GM19467 (cell line): ENCODE results near the gene FLNB.

ENCODE experiments used
- ATAC-seq: cut with Tn5 transposase; IDR thresholded peaks from one replicate; pipeline ENCODE4 v1.9.1; 2021; ENCODE audit warnings: mild to moderate bottlenecking, moderate library complexity; ENCODE audit not compliant: unreplicated experiment

Gene FLNB

DNA sequence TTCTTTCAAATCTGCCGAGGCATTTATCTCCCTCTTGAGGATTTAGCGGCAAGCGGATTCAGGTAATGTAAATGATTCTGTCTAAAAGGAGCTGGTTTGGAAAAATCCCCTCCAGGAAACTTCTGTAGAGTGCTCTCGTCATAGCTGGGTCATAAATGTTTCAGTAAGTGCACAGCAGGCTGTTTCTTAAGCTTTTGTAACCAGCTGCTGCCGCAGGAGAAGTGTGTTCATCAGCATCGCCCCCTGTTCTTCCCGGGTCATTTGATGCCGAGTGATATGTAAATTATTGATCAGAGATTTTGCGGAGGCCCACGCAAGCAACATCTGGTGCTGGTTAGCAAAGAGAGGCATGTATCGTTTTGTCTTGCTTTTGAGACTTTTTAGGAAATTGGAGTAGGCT, 149.5 kb downstream of the FLNB start:
- no peak for ATAC-seq

DNA sequence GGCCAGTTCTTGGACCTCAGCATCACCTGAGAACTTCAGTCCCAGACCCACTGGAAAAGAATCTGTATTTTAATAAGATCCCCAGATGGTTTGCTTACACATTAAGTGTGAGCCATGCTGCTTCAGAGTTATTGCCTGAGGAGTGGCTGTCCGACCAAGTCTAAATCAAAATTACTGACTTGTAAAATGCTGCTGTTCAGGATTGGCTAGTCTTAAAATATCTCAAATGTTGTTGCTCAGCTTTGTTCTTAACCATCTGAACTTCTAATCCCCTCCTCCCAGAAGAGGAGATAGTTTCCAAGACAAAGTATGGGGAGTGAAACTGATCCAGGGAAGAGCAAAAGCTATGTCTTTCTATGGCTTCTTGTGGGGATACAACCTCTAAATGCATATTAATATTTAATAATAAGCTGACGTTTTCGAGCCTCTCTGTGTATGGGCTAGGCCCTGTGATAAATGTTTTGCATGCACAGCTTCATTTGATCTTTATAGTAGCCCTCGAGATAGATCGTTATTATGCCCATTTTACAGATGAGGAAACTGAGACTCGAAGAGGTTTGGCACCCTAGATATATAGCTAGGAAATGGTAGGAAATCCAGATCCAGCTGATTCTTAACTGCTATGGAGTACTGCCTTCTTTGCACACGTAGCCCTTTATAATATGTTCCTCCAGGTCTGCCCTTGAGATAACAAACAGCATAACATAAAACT, 150.4 kb downstream of the FLNB start:
- ATAC-seq: no peak

DNA sequence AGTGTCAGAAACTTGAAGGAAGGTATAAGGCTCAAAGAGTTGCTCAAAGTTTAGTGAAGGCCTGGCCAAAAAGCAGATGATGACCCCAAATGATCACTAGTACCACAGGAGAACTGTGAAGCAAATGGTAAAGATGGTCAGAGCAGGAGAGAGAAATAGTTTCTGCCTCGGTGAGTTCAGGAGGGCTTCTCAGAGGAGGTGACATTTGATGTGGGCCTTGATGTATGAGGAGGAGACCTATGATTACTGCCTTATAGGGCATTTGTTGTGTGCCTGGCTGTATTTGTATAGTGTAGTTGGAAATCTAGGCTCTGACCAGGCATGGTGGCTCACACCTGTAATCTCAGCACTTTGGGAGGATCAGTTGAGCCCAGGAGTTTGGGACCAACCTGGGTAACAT, 152.2 kb downstream of the FLNB start:
- ATAC-seq: no peak

DNA sequence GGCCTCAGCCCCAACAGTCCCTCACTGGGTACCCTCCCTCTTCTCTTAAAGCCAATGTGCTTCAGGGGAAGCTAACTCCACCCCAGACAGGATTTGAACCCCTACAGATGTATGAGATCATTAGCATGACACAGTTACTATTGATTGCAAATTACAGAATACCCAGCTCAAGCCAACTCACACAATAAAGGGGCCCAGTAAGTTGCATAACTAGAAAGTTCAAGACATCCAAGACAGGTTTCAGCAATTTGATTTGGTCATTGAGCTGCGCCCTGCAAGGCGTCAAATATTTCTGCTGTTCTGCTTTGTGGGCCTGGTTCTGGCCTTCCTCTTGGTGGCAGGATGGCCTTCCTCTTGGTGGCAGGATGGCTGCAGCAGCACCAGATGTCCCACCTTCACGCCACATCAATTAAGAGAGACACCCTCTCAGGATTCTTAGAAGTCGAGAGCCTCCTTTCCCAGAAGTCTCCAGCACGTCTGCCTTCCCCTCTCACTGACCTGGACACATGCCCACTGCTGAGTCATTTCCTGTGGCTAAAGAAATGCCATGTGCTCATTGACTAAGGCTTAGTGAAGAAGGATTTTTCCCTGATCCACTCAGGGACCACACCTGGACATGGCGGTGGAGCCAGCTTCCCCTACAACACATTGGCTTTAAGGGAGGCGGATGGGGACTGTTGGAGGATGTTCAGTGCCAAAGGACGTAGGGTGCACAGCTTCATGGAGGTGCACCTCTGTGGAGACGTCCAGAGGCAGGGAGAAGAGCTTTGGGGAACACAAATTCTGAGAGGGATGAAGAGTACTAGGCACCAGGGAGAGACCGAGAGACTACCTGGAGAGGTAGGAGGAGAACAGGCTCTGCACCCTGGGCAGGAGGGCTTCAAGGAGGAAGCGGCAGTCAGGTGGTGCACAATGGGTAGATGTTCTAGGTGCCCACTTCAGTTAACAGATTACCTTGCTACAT, 153.5 kb downstream of the FLNB start:
- ATAC-seq: no peak

GRCh38 chr3:58163234-58163633, 155.0 kb downstream of the FLNB start:
- no peak for ATAC-seq

- ATAC-seq: no peak
These were observed 156.1 kb downstream of the FLNB start for GRCh38 chr3:58164199-58164879.

GRCh38 chr3:58164906-58165821, 156.9 kb downstream of the FLNB start:
- ATAC-seq: no peak

- ATAC-seq: peak; percentile 59
These were observed 159.5 kb downstream of the FLNB start for GRCh38 chr3:58167431-58168351.

GRCh38 chr3:58168498-58168897, 160.3 kb downstream of the FLNB start:
- no peak for ATAC-seq

GRCh38 chr3:58169371-58169770, 161.1 kb downstream of the FLNB start:
- ATAC-seq: no peak

- ATAC-seq: no peak
These were observed 162.2 kb downstream of the FLNB start for GRCh38 chr3:58170376-58170775.

DNA sequence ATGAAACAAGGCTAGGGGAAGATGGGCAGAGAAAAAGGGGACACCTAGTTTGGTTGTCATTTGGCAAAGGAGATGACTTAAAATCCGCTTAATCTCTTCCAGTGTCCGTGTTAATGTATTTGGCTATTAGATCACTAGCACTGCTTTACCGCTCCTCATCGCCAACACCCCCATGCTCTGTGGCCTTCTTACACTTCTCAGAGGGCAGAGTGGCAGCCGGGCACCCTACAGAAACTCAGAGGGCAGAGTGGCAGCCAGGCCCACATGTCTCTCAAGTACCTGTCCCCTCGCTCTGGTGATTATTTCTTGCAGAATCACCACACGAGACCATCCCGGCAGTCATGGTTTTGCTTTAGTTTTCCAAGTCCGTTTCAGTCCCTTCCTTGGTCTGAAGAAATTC, 162.9 kb downstream of the FLNB start:
- ATAC-seq: no peak

DNA sequence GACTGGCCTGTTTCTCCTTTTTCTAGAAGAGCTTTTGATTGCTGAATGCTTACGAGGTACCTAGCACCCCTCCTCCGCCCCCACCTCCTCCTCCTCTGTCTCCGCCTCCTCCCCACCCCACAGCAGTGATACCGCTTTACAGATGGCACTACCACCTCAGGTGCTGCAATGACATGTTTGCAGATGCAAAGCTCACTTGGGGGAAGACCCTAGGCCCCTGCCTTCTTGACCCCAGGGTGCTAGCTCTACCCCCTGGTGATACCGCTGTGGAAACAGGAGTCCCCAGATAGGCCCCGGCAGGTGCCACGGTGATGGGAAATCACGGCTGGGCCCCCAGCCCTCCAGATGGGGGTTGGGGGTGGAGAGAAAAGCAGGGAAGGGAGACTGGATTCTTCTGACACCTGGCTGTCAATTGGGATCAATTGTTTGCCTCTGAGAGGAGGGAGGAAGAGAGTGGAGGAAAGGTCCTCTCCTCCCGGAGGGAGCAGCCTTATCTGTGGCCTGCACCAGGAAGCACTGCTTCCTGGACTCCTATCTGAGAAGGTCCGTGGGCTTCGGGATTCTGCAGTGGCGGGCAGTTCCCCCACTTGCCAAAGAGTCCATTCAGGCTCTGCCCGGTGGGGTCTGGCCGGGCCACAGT, 164.9 kb downstream of the FLNB start:
- ATAC-seq: no peak

GRCh38 chr3:58173669-58174398, 165.6 kb downstream of the FLNB start:
- ATAC-seq: no peak

DNA sequence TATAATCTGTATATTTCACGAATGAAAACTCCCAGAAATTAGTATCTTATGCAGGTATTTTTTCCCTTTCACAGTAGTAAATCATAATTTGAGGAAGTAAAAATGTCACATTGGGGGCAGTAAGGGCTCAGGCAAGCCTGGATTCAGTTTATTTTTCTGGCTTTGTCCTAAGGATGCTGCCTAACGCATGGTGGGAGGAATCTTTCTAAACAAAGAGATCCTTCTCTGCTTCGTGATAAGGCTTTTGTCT, 166.9 kb downstream of the FLNB start:
- no peak for ATAC-seq

GRCh38 chr3:58175437-58176184, 167.4 kb downstream of the FLNB start:
- no peak for ATAC-seq

GRCh38 chr3:58176185-58176530, 167.9 kb downstream of the FLNB start:
- no peak for ATAC-seq
